Neural progenitor cell (in vitro differentiated cells): Measurements from ENCODE around the gene SH3PXD2B.

ENCODE experiments used
- CTCF ChIP-seq: fragments of 200-600 bp; sonication (generic); IDR thresholded peaks from 2 replicates; pipeline ENCODE4 v1.5.1; 2017; ENCODE audit warnings: antibody characterized with exemption, mild to moderate bottlenecking
- EZH2phosphoT487 ChIP-seq: fragments of 200-600 bp; sonication (generic); IDR thresholded peaks from 2 replicates; pipeline ENCODE4 v1.6.1; 2017; ENCODE audit warnings: antibody characterized with exemption

- TF ChIP-seq CTCF (no peak), EZH2phosphoT487 (no peak)
Observed at GRCh38 chr5:172486451-172486850, 32.1 kb upstream of the SH3PXD2B start.
